Gastroesophageal sphincter (tissue), 4 donors: ENCODE measurements around the gene HPSE2. TPM values are rescaled to one million over a fixed set of nuclear protein-coding genes. Genes with fewer than 3 reads are reported as not detected.

Experiments
- ATAC-seq: fragments of 150-250 bp; one replicate; pipeline ENCODE4 v1.9.1; 2016; ENCODE audit warnings: mild to moderate bottlenecking, moderate library complexity
- H3K27ac ChIP-seq, 4 donors: fragments of 200-600 bp; sonication (generic) in 3 of 4; 1 replicate in 3 of 4; 2 replicates in 1 of 4; pipeline ENCODE4 v1.5.1; 2016 to 2019
- H3K27me3 ChIP-seq: fragments of 200-600 bp; sonication (generic); one replicate; pipeline ENCODE4 v1.5.1; 2019
- H3K36me3 ChIP-seq, 2 donors: fragments of 200-600 bp; sonication (generic); one replicate each; pipeline ENCODE4 v1.5.1; 2019; ENCODE audit warnings: control low read depth in 1 of 2
- H3K4me1 ChIP-seq, 3 donors: fragments of 200-600 bp; sonication (generic); 1 replicate in 2 of 3; 2 replicates in 1 of 3; pipeline ENCODE4 v1.5.1; 2016 to 2019; ENCODE audit warnings: control low read depth in 2 of 3
- H3K4me3 ChIP-seq, 2 donors: fragments of 200-600 bp; sonication (generic); one replicate each; pipeline ENCODE4 v1.5.1; 2019; ENCODE audit warnings: mild to moderate bottlenecking in 1 of 2, moderate library complexity in 1 of 2
- H3K9me3 ChIP-seq, 3 donors: fragments of 200-600 bp; sonication (generic); one replicate each; pipeline ENCODE4 v1.5.1; 2017 to 2019; ENCODE audit warnings: control low read depth in 2 of 3
- CTCF ChIP-seq, 4 experiments: fragments of 200-600 bp in 2 of 4; fragments of 450-650 bp in 2 of 4; sonication (generic) in 1 of 4; IDR thresholded peaks; one replicate each; pipeline ENCODE4 v1.5.1; 2017 to 2019; ENCODE audit warnings: antibody characterized with exemption in 4 of 4, mild to moderate bottlenecking in 2 of 4, moderate library complexity in 2 of 4
- EP300 ChIP-seq: sonication (generic); formaldehyde crosslinking; IDR thresholded peaks from one replicate; pipeline ENCODE4 v1.6.1; 2017; ENCODE audit warnings: antibody characterized with exemption, mild to moderate bottlenecking
- POLR2A ChIP-seq, 2 donors: fragments of 450-650 bp; IDR thresholded peaks; one replicate each; pipeline ENCODE4 v1.6.1; 2017; ENCODE audit warnings: antibody characterized with exemption in 2 of 2, mild to moderate bottlenecking in 2 of 2, moderate library complexity in 1 of 2
- POLR2AphosphoS5 ChIP-seq: sonication (generic); formaldehyde crosslinking; IDR thresholded peaks from one replicate; pipeline ENCODE4 v1.6.1; 2017; ENCODE audit warnings: antibody characterized with exemption
- WGBS, 2 donors: methylation state at CpG; one replicate each; pipeline ENCODE4 v1.1.5; 2018; ENCODE audit warnings: low coverage in 1 of 2; 5-methylcytosine and 5-hydroxymethylcytosine counted together
- total RNA-seq, 4 donors: library from RNA; depleted of rRNA; stranded (reverse); fragments of >200 nt; gene quantifications; one replicate each; pipeline ENCODE4 v1.1.0, GENCODE V29; 2016

The HPSE2 gene
- 10 to 100 TPM; 19.1 to 74.5 (median 58.8) TPM for total RNA-seq

GRCh38 chr10:99235658-99236626 lies at the start of gene HPSE2:
Gene HPSE2 (minus strand): TSS chr10:99235852.
- no peak for TF ChIP-seq CTCF (IDR thresholded peaks at IDR 0.05)
- TF ChIP-seq POLR2A (IDR thresholded peaks at IDR 0.05), result no peak
- no peak for TF ChIP-seq EP300
- H3K27me3 ChIP-seq, result peaks cover 42% of the 10 kb centered on the region
- peak; percentile 72 for ATAC-seq
- H3K36me3 ChIP-seq, result no peaks in the 10 kb centered on the region
- H3K4me1 ChIP-seq, result peaks cover 0 to 57% (median 0%) of the 10 kb centered on the region in 3 donors
- peak within 1 kb of the TSS; percentile 31 to 65 for H3K4me3 ChIP-seq
- 0 to 6% methylated on average over 13 to 23 of the region's 43 CpGs for WGBS, 2 donors
- no peaks in the 10 kb centered on the region for H3K9me3 ChIP-seq
- H3K27ac ChIP-seq, result peak within 1 kb of the TSS; percentile 31 to 92 (median 92)

- no peak for ATAC-seq
- H3K4me1 ChIP-seq, result no peaks in the 10 kb centered on the region
- TF ChIP-seq EP300 (no peak), CTCF (IDR thresholded peaks at IDR 0.05) (no peak), POLR2A (IDR thresholded peaks at IDR 0.05) (no peak), POLR2AphosphoS5 (no peak)
- 73 to 85% methylated on average over 2 of the region's 2 CpGs for WGBS, 2 donors
- H3K4me3 ChIP-seq, result no peak overlapping the region
- H3K36me3 ChIP-seq, result no peaks in the 10 kb centered on the region
- no peaks in the 10 kb centered on the region for H3K27me3 ChIP-seq
- peaks cover 0 to 7% (median 0%) of the 10 kb centered on the region in 3 donors for H3K9me3 ChIP-seq
- no peak overlapping the region for H3K27ac ChIP-seq
These were observed 44.8 kb upstream of the HPSE2 start for GRCh38 chr10:99280472-99280871.

GRCh38 chr10:99279626-99280111 lies 44.0 kb upstream of the HPSE2 start:
- Histone ChIP-seq H3K27ac (no peak overlapping the region), H3K4me3 (no peak overlapping the region), H3K27me3 (no peaks in the 10 kb centered on the region), H3K36me3 (no peaks in the 10 kb centered on the region), H3K9me3 (peaks cover 0 to 7% (median 0%) of the 10 kb centered on the region in 3 donors), H3K4me1 (no peaks in the 10 kb centered on the region)
- 12 to 29% methylated on average over 1 of the region's 1 CpG for WGBS, 2 donors
- TF ChIP-seq EP300, result no peak
- no peak for TF ChIP-seq POLR2AphosphoS5
- TF ChIP-seq POLR2A (IDR thresholded peaks at IDR 0.05), result no peak
- TF ChIP-seq CTCF (IDR thresholded peaks at IDR 0.05), result no peak
- no peak for ATAC-seq

- Histone ChIP-seq H3K27ac (no peak overlapping the region), H3K4me3 (no peak overlapping the region), H3K4me1 (no peaks in the 10 kb centered on the region), H3K36me3 (no peaks in the 10 kb centered on the region), H3K9me3 (peaks cover 0 to 2% (median 0%) of the 10 kb centered on the region in 3 donors), H3K27me3 (no peaks in the 10 kb centered on the region)
- 33 to 40% methylated on average over 6 of the region's 6 CpGs for WGBS, 2 donors
- ATAC-seq, result no peak
- TF ChIP-seq CTCF (IDR thresholded peaks at IDR 0.05), result peak in 2 of 4 experiments; percentile 16 to 34
- TF ChIP-seq POLR2A (IDR thresholded peaks at IDR 0.05), result no peak
These were observed 41.3 kb upstream of the HPSE2 start for GRCh38 chr10:99276848-99277486.
